ENCODE measurements around the gene FGF18.
"Not testable (repeated sequence)": the region's sequence is repeated elsewhere in the genome, so short reads cannot be mapped to it uniquely, and the experiment has no call there.

FGF18 gene

DNA sequence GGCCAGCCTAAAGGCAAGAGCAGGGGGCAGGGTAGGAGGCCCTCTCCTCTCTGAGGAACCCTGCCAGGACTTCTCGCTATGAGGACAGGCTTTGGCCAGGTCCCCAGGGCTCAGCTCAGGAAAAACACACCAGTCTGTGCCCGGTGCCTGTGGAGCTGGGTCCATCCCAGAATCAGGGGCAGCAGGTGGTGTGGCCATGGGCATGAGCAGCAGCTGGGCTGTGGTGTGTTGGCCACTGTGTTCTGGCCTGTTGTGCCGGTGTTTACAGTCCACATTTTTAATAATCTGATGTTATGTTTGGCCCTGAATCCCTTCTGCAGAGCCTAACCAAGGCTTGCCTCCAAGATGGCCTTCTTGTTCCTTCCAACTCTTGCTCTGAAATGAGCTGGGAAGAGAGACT is 77.0 kb downstream of the FGF18 start:
- no peak for DNase-seq (ENCODE audit: extremely low spot score)
- ChIA-PET POLR2A (no interaction called here), CTCF (interaction anchor here (0.6 kb wide), 1 partner anchor 187 kb away, joined by 5 read pairs; no protein-coding TSS in a partner anchor)
- no peak for TF ChIP-seq SP1 (IDR thresholded peaks at IDR 0.05)
- no peak for TF ChIP-seq HDGF (IDR thresholded peaks at IDR 0.05; ENCODE audit: borderline replicate concordance)
- no peak for TF ChIP-seq ARNT (IDR thresholded peaks at IDR 0.05)
- TF ChIP-seq, protein P1, sequence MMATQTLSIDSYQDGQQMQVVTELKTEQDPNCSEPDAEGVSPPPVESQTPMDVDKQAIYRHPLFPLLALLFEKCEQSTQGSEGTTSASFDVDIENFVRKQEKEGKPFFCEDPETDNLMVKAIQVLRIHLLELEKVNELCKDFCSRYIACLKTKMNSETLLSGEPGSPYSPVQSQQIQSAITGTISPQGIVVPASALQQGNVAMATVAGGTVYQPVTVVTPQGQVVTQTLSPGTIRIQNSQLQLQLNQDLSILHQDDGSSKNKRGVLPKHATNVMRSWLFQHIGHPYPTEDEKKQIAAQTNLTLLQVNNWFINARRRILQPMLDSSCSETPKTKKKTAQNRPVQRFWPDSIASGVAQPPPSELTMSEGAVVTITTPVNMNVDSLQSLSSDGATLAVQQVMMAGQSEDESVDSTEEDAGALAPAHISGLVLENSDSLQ (IDR thresholded peaks at IDR 0.05) = no peak
- TF ChIP-seq NFRKB (IDR thresholded peaks at IDR 0.05) = no peak
- no peak for TF ChIP-seq TARDBP (IDR thresholded peaks at IDR 0.05)
- no peak for TF ChIP-seq ZNF384 (IDR thresholded peaks at IDR 0.05)
- no peak for TF ChIP-seq FOXM1 (IDR thresholded peaks at IDR 0.05; ENCODE audit: borderline replicate concordance)
- TF ChIP-seq LEF1 (IDR thresholded peaks at IDR 0.05; ENCODE audit: borderline replicate concordance) = no peak
- no peak for TF ChIP-seq ELF4 (IDR thresholded peaks at IDR 0.05)
- no peak for TF ChIP-seq L3MBTL2 (conservative IDR thresholded peaks at IDR 0.05)
- TF ChIP-seq CTBP1 (IDR thresholded peaks at IDR 0.05; ENCODE audit: borderline replicate concordance) = no peak
- TF ChIP-seq FOXA1 (IDR thresholded peaks at IDR 0.05) = no peak
- no peak for TF ChIP-seq SUZ12 (IDR thresholded peaks at IDR 0.05)
- no peak for TF ChIP-seq FOXK2 (IDR thresholded peaks at IDR 0.05)

DNA sequence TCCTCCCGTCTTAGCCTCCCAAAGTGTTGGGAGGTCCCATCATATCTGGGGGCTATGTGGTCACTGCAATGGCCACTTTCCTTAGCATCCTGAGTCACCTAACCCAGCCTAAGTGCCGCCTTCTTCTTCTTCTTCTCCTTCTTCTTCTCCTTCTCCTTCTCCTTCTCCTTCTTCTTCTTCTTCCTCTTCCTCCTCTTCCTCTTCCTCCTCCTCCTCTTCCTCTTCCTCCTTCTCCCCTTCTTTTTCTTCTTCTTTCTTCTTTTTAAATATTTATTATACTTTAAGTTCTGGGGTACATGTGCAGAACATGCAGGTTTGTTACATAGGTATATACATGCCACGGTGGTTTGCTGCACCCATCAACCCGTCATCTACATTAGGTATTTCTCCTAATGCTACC is 78.0 kb downstream of the FGF18 start:
- DNase-seq (ENCODE audit: extremely low spot score); CTCF ChIA-PET; POLR2A ChIA-PET: not testable (repeated sequence)

DNA sequence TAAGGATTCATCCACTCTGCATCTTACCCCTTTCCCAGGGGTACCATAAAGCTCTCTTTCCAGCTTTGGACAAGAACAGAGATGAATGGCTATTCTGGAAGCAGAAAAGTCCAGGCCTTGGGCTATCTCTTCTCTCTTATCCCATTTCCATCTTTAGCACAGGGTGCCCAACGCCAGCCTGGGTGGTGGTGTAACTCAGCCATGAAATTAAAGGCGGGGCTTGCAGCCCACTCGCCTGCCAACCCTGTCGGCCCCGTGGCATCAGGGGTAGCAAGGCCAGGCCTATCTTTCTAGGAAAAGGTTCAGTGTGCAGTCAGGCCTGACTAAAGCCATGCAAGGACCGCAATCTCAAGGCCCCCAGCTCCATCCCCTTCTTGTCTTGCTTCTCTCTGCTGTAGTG is 78.7 kb downstream of the FGF18 start:
- CTCF ChIA-PET = interaction anchor here (1.1 kb wide), 1 partner anchor 13 kb away, joined by 3 read pairs; no protein-coding TSS in a partner anchor
- no peak for DNase-seq (ENCODE audit: extremely low spot score)
- POLR2A ChIA-PET = no interaction called here
- TF ChIP-seq ARNT (IDR thresholded peaks at IDR 0.05) (no peak), NFRKB (IDR thresholded peaks at IDR 0.05) (no peak), FOXM1 (IDR thresholded peaks at IDR 0.05; ENCODE audit: borderline replicate concordance) (no peak), FOXA1 (IDR thresholded peaks at IDR 0.05) (no peak), FOXK2 (IDR thresholded peaks at IDR 0.05) (no peak), ELF4 (IDR thresholded peaks at IDR 0.05) (no peak), SP1 (IDR thresholded peaks at IDR 0.05) (no peak), HDGF (IDR thresholded peaks at IDR 0.05; ENCODE audit: borderline replicate concordance) (no peak), TARDBP (IDR thresholded peaks at IDR 0.05) (no peak), LEF1 (IDR thresholded peaks at IDR 0.05; ENCODE audit: borderline replicate concordance) (no peak), SUZ12 (IDR thresholded peaks at IDR 0.05) (no peak), CTBP1 (IDR thresholded peaks at IDR 0.05; ENCODE audit: borderline replicate concordance) (no peak), ZNF384 (IDR thresholded peaks at IDR 0.05) (no peak)
- TF ChIP-seq, protein P1 (IDR thresholded peaks at IDR 0.05) = no peak

DNA sequence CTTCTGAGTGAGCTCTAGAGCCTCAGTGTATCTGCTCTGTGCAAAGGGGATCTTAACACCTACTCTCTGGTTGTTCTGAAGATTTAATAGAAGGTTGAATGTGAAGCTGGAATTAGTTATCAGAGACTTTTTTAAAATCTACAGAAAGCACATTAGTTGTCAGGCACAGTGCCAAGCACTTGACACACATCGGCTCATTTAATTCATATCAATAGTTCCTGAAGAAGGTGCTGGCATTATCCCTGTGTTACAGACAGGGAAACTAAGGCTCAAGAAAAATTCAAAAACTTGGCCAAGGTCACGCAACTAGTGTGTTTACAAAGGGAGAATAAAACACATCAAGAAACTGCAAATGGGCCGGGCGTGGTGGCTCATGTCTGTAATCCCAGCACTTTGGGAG is 80.2 kb downstream of the FGF18 start:
- DNase-seq (ENCODE audit: extremely low spot score) = no peak
- POLR2A ChIA-PET = no interaction called here
- CTCF ChIA-PET = no interaction called here
- TF ChIP-seq TARDBP (IDR thresholded peaks at IDR 0.05) = no peak
- no peak for TF ChIP-seq SP1 (IDR thresholded peaks at IDR 0.05)
- no peak for TF ChIP-seq ZNF384 (IDR thresholded peaks at IDR 0.05)
- TF ChIP-seq HDGF (IDR thresholded peaks at IDR 0.05; ENCODE audit: borderline replicate concordance) = no peak
- TF ChIP-seq BHLHE40 (IDR thresholded peaks at IDR 0.05; ENCODE audit: borderline replicate concordance) = no peak
- TF ChIP-seq CTBP1 (IDR thresholded peaks at IDR 0.05; ENCODE audit: borderline replicate concordance) = no peak
- TF ChIP-seq, protein P1 (IDR thresholded peaks at IDR 0.05) = no peak
- TF ChIP-seq L3MBTL2 (conservative IDR thresholded peaks at IDR 0.05) = no peak
- TF ChIP-seq FOXA1 (IDR thresholded peaks at IDR 0.05) = no peak
- TF ChIP-seq ELF4 (IDR thresholded peaks at IDR 0.05) = no peak
- no peak for TF ChIP-seq ARNT (IDR thresholded peaks at IDR 0.05)
- TF ChIP-seq FOXM1 (IDR thresholded peaks at IDR 0.05; ENCODE audit: borderline replicate concordance) = no peak
- no peak for TF ChIP-seq SUZ12 (IDR thresholded peaks at IDR 0.05)
- no peak for TF ChIP-seq LEF1 (IDR thresholded peaks at IDR 0.05; ENCODE audit: borderline replicate concordance)
- no peak for TF ChIP-seq FOXK2 (IDR thresholded peaks at IDR 0.05)
- TF ChIP-seq NFRKB (IDR thresholded peaks at IDR 0.05) = no peak

DNA sequence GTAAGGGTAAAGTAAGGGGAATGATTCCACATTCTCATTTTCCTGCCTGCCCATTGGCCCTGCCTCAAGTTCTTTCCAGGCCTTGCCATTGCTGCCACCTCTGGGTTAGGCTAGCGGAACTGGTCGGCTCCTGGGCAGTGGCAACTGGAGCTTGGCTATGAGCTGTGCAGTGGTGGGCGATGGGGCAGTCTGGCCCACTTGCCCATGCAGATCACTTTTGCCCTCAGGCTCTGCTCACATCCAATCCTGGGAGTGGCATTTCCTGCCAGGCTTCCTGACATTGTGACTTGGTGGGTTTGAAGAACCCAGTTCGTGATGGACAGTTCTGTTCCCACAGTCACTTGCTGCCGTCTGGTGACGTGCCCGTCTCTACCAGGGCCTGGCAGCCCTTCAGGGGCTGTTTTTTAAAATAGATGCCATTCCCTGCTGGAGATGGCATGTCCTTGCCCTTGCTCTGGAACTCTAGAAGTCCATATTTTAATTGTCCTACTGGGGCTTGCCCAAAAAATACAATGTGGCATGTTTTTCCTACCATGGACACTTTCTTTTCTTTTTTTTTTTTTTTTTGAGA is 86.1 kb downstream of the FGF18 start:
- no peak for DNase-seq (ENCODE audit: extremely low spot score)
- no peak for TF ChIP-seq NFRKB (IDR thresholded peaks at IDR 0.05)
- no peak for TF ChIP-seq SP1 (IDR thresholded peaks at IDR 0.05)
- TF ChIP-seq SUZ12 (IDR thresholded peaks at IDR 0.05) = no peak
- TF ChIP-seq FOXA1 (IDR thresholded peaks at IDR 0.05) = no peak
- no peak for TF ChIP-seq BHLHE40 (IDR thresholded peaks at IDR 0.05; ENCODE audit: borderline replicate concordance)
- no peak for TF ChIP-seq L3MBTL2 (conservative IDR thresholded peaks at IDR 0.05)
- TF ChIP-seq ELF4 (IDR thresholded peaks at IDR 0.05) = no peak
- no peak for TF ChIP-seq FOXM1 (IDR thresholded peaks at IDR 0.05; ENCODE audit: borderline replicate concordance)
- TF ChIP-seq CTBP1 (IDR thresholded peaks at IDR 0.05; ENCODE audit: borderline replicate concordance) = no peak
- CTCF ChIA-PET = interaction anchor here (0.6 kb wide), 1 partner anchor 325 kb away, joined by 4 read pairs; no protein-coding TSS in a partner anchor
- POLR2A ChIA-PET = no interaction called here

DNA sequence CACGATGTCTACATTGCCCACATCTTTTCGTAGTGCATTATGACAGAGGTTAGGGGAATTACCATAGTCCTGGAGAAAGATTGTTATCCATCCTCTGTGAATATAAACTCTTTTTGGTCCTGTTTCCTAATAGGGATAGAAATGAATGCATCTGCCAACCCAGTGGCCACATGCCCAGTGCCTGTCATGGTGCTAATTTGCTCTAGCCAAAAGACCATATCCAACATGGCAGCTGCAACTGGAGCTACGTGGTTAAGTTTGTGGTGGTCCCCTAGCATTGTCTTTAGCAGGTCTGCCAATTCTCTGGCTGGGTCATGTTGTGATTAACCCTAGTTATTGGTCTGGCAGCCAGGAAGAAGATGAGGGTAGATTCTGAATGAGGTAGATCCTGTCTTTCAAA is 87.5 kb downstream of the FGF18 start:
- DNase-seq (ENCODE audit: extremely low spot score) = no peak
- ChIA-PET CTCF (no interaction called here), POLR2A (no interaction called here)
- no peak for TF ChIP-seq L3MBTL2 (conservative IDR thresholded peaks at IDR 0.05)
- TF ChIP-seq BHLHE40 (IDR thresholded peaks at IDR 0.05; ENCODE audit: borderline replicate concordance) = no peak
- TF ChIP-seq FOXM1 (IDR thresholded peaks at IDR 0.05; ENCODE audit: borderline replicate concordance) = no peak
- TF ChIP-seq SUZ12 (IDR thresholded peaks at IDR 0.05) = no peak
- TF ChIP-seq, protein P1 (IDR thresholded peaks at IDR 0.05) = no peak
